ENCODE data around the gene SUPV3L1. TPM values are rescaled to one million over a fixed set of nuclear protein-coding genes. Genes with fewer than 3 reads are reported as not detected.

Gene SUPV3L1
- total and polyA plus RNA-seq, 7 donors = 20.8 to 36.2 (median 26.3) TPM

DNA sequence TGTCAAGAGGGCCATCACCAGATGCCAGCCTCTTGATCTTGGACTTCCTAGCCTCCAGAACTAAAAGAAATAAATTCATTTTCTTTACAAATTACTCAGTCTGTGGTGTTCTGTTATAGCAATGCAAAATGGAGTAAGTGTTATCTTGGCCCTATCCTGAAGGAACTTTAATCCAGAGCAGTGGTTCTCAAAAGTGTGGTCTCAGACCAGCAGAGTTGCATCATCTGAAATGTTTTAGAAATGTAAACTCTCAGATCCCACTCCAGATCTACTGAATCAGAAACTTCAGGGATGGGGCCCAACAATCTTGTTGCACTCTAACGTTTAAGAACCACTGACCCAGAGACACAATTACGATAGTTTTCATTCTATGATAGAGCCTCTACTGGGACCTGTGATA is 3.2 kb upstream of the SUPV3L1 start:
- Histone ChIP-seq H3K27ac (no peak overlapping the region), H3K27me3 (no peaks in the 10 kb centered on the region), H3K4me3 (no peak overlapping the region), H3K9me3 (no peaks in the 10 kb centered on the region), H3K4me1 (peaks cover 0 to 19% (median 18%) of the 10 kb centered on the region in 4 donors), H3K36me3 (peaks cover 0 to 18% (median 0%) of the 10 kb centered on the region in 4 donors)
- 90 to 93% methylated on average over 2 of the region's 2 CpGs for WGBS, 2 donors
- intact Hi-C loops (cut with DNase I) = no loop called here
- no peak for TF ChIP-seq POLR2A (IDR thresholded peaks at IDR 0.05)
- no peak for TF ChIP-seq EP300 (IDR thresholded peaks at IDR 0.05)
- TF ChIP-seq, protein P1, sequence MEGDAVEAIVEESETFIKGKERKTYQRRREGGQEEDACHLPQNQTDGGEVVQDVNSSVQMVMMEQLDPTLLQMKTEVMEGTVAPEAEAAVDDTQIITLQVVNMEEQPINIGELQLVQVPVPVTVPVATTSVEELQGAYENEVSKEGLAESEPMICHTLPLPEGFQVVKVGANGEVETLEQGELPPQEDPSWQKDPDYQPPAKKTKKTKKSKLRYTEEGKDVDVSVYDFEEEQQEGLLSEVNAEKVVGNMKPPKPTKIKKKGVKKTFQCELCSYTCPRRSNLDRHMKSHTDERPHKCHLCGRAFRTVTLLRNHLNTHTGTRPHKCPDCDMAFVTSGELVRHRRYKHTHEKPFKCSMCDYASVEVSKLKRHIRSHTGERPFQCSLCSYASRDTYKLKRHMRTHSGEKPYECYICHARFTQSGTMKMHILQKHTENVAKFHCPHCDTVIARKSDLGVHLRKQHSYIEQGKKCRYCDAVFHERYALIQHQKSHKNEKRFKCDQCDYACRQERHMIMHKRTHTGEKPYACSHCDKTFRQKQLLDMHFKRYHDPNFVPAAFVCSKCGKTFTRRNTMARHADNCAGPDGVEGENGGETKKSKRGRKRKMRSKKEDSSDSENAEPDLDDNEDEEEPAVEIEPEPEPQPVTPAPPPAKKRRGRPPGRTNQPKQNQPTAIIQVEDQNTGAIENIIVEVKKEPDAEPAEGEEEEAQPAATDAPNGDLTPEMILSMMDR (IDR thresholded peaks at IDR 0.05) = no peak
- TF ChIP-seq POLR2AphosphoS5 (IDR thresholded peaks at IDR 0.05) = no peak
- no peak for DNase-seq

DNA sequence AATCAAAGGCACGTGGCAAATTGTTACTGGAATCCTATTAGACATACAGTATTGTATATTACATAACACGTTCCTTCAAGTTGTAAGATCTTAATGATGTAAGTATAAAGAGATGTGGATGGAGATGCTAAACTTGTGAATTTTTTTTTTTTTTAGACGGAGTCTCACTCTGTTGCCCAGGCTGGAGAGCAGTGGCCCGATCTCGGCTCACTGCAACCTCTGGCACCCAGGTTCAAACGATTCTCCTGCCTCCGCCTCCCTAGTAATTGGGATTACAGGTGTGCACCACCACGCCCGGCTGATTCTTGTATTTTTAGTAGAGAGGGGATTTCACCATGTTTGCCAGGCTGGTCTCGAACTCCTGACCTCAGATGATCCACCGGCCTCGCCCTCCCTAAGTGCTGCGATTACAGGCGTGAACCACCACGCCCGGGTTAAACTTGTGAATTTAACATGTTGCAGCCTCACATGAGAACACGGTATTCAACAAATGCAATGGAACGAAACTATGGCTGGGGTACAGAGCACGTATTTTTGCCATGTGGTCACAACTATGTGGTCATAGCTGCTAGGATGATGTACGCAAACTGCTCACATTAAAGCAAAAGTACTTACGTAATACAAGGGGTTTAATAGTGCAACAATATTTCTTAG is 818 bp upstream of the SUPV3L1 start:
- DNase-seq = no peak
- intact Hi-C loops (cut with DNase I) = no loop called here

DNA sequence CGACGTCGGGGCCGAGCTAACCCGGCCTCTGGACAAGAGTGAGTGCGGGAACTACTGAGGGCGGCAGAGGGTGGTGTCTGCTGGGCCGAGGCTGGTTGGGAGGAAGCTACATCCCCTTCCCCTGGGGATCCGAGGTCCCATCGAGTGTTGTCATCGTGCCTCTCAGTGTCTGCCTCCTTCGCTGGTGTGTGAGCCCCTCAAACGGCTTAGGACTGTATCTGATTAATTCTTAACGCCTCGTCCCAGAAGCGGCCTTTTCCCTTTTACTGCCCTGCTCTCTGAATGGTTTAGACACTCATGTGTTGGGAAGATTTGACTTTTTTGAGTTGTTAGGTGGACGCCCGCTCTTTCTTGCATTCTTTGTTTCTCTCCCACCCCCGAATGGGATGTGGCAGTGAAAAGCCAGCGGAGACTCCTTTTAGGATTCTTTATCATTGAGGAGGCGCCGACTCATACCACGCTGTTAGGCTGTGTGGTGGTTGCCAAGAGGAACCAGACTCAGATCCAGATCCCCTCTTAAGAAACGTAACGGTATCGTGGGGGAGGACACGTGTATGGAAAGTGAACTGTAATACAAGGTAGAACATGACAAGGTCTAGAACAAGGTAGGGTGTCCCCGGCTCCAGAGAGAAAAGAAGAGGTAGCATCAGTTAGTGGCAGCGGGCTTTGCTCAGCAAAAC is 631 bp downstream of the SUPV3L1 start:
- no peak for DNase-seq
- intact Hi-C loops (cut with DNase I) = loop anchor here (2.0 to 10.0 kb wide), 3 partner anchors 56 to 654 kb away; partner anchors contain the start of genes KIFBP, SLC25A16 and VPS26A

More for the DNA sequence above, 818 bp upstream of the SUPV3L1 start:
- WGBS, 2 donors = 18 to 36% methylated on average over 21 of the region's 21 CpGs
- Histone ChIP-seq H3K4me3 (peak overlapping the region; percentile 75 to 99 (median 97)), H3K4me1 (peaks cover 0 to 29% (median 26%) of the 10 kb centered on the region in 4 donors), H3K36me3 (peaks cover 0 to 6% (median 0%) of the 10 kb centered on the region in 4 donors), H3K9me3 (no peaks in the 10 kb centered on the region), H3K27ac (peak overlapping the region; percentile 87 to 94 (median 92)), H3K27me3 (no peaks in the 10 kb centered on the region)
- TF ChIP-seq POLR2A (IDR thresholded peaks at IDR 0.05) (no peak), POLR2AphosphoS5 (IDR thresholded peaks at IDR 0.05) (no peak), EP300 (IDR thresholded peaks at IDR 0.05) (no peak)
- TF ChIP-seq, protein P1 (IDR thresholded peaks at IDR 0.05) = no peak

DNA sequence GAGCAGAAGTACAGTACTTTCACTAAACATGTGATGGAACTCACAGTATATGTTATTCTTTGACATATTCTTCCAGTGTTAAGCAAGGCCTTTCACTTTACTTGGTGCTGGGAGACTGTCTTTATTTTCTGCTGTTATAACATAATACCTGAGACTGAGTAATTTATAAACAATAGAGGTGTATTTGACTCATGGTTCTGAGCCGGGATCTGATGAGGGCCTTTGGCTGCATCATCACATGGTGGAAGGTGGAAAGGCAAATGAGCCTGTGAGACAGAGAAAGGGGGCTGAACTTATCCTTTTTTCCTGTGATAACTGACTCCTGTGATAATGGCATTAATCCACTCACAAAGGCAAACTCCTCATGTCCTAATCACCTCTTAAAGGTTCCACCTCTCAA is 1.4 kb downstream of the SUPV3L1 start:
- no peaks in the 10 kb centered on the region for H3K27me3 ChIP-seq
- no peak for DNase-seq
- H3K27ac ChIP-seq = no peak overlapping the region
- peaks cover 0 to 13% (median 2%) of the 10 kb centered on the region in 4 donors for H3K36me3 ChIP-seq
- peaks cover 0 to 29% (median 26%) of the 10 kb centered on the region in 4 donors for H3K4me1 ChIP-seq
- no peak for TF ChIP-seq POLR2A (IDR thresholded peaks at IDR 0.05)
- no peak for TF ChIP-seq EP300 (IDR thresholded peaks at IDR 0.05)
- TF ChIP-seq POLR2AphosphoS5 (IDR thresholded peaks at IDR 0.05) = no peak
- TF ChIP-seq, protein P1 (IDR thresholded peaks at IDR 0.05) = no peak
- no peaks in the 10 kb centered on the region for H3K9me3 ChIP-seq
- peak overlapping the region in 3 of 4 donors; percentile 75 to 99 (median 97) for H3K4me3 ChIP-seq
- 29 to 78% methylated on average over 1 of the region's 1 CpG for WGBS, 2 donors
- intact Hi-C loops (cut with DNase I) = loop anchor here (2.0 to 10.0 kb wide), 3 partner anchors 57 to 655 kb away; partner anchors contain the start of genes KIFBP, SLC25A16 and VPS26A

More for the DNA sequence above, 631 bp downstream of the SUPV3L1 start:
- peaks cover 0 to 29% (median 26%) of the 10 kb centered on the region in 4 donors for H3K4me1 ChIP-seq
- no peak for TF ChIP-seq EP300 (IDR thresholded peaks at IDR 0.05)
- TF ChIP-seq, protein P1 (IDR thresholded peaks at IDR 0.05) = no peak
- no peak for TF ChIP-seq POLR2AphosphoS5 (IDR thresholded peaks at IDR 0.05)
- 1 to 3% methylated on average over 29 of the region's 29 CpGs for WGBS, 2 donors
- H3K27me3 ChIP-seq = no peaks in the 10 kb centered on the region
- peak overlapping the region; percentile 87 to 94 (median 92) for H3K27ac ChIP-seq
- peaks cover 0 to 6% (median 0%) of the 10 kb centered on the region in 4 donors for H3K36me3 ChIP-seq
- no peaks in the 10 kb centered on the region for H3K9me3 ChIP-seq
- H3K4me3 ChIP-seq = peak overlapping the region; percentile 75 to 99 (median 97)

Data from sigmoid colon (tissue), 7 donors.